Measurements from ENCODE around the gene ITIH3. TPM values are rescaled to one million over a fixed set of nuclear protein-coding genes. Genes with fewer than 3 reads are reported as not detected.

ITIH3 gene
- total and polyA plus RNA-seq, 2 of the 8 experiments (the other 6 are each of a cell fraction or from before 2014, with no cell fraction given) = not detected

- Histone ChIP-seq H2AK5ac (ENCODE audit: low read depth, low read length) (no peak overlapping the region), H3K27ac (ENCODE audit: low read depth, low read length) (no peak overlapping the region), H3K18ac (ENCODE audit: extremely low read depth, low read length) (no peak overlapping the region), H3K9me3 (ENCODE audit: insufficient read depth in 2 of 2, low read depth in 1 of 2, low read length in 1 of 2) (no peaks in the 10 kb centered on the region), H3K4me2 (ENCODE audit: insufficient read depth in 1 of 2, low read depth in 2 of 2, low read length in 2 of 2) (no peak overlapping the region), H2AFZ (ENCODE audit: low read length) (no peak overlapping the region), H2BK15ac (ENCODE audit: low read length) (no peak overlapping the region), H4K5ac (ENCODE audit: insufficient read length, low read depth, low read length) (no peak overlapping the region), H3K36me3 (ENCODE audit: control insufficient read depth in 2 of 4, insufficient read depth in 4 of 4, low read length in 3 of 4) (no peaks in the 10 kb centered on the region), H3K4ac (replicated peaks; ENCODE audit: insufficient read length, low read depth, low read length) (no peak overlapping the region), H3K27me3 (replicated peaks in 1 of 4; ENCODE audit: control insufficient read depth in 3 of 4, extremely low read depth in 1 of 4, insufficient read depth in 3 of 4, low read length in 3 of 4) (no peaks in the 10 kb centered on the region), H2BK120ac (replicated peaks; ENCODE audit: low read depth, low read length) (no peak overlapping the region), H4K91ac (replicated peaks; ENCODE audit: insufficient read length, low read length) (no peak overlapping the region), H2BK5ac (ENCODE audit: low read depth, low read length) (0 out of 2 replicates have a peak overlapping the region, but pooled peaks have one; percentile 21), H3K56ac (replicated peaks; ENCODE audit: insufficient read length, low read depth, low read length) (no peak overlapping the region), H3K9ac (replicated peaks in 1 of 4; ENCODE audit: extremely low read depth in 1 of 4, low read depth in 3 of 4, low read length in 3 of 4) (no peak overlapping the region), H3K79me2 (ENCODE audit: control insufficient read depth in 1 of 2, insufficient read depth in 2 of 2, low read length in 2 of 2) (no peaks in the 10 kb centered on the region), H4K20me1 (replicated peaks in 1 of 2; ENCODE audit: control insufficient read depth in 1 of 2, insufficient read depth in 2 of 2, low read length in 2 of 2) (peaks cover 0 to 3% of the 10 kb centered on the region in 2 experiments), H3K79me1 (ENCODE audit: low read depth, low read length) (no peaks in the 10 kb centered on the region), H3K23ac (ENCODE audit: insufficient read length) (no peak overlapping the region), H2BK20ac (ENCODE audit: low read length) (0 out of 2 replicates have a peak overlapping the region, but pooled peaks have one; percentile 18), H3K4me1 (replicated peaks in 1 of 4; ENCODE audit: control insufficient read depth in 3 of 4, insufficient read depth in 4 of 4, low read length in 3 of 4) (no peaks in the 10 kb centered on the region), H2BK12ac (ENCODE audit: low read depth, low read length) (no peak overlapping the region), H3K23me2 (ENCODE audit: low read depth, low read length) (no peaks in the 10 kb centered on the region), H3K14ac (ENCODE audit: insufficient read length) (no peak overlapping the region), H4K8ac (ENCODE audit: extremely low read depth, insufficient read depth, low read length) (no peak overlapping the region), H3K4me3 (ENCODE audit: extremely low read depth in 1 of 4, insufficient read depth in 2 of 4, low read depth in 3 of 4, low read length in 4 of 4) (no peak overlapping the region)
- CTCF ChIA-PET (ENCODE audit: partially characterized antibody) = interaction anchor here (0.7 to 3.4 kb wide), 7 partner anchors 9 to 107 kb away, joined by 3 to 28 read pairs (median 3); partner anchors contain the start of gene STIMATE
- no peak for TF ChIP-seq HDAC6 (IDR thresholded peaks at IDR 0.05; ENCODE audit: low read depth, low read length)
- peak; percentile 68; the same call in 1 of the 2 replicates for TF ChIP-seq KDM1A (IDR thresholded peaks at IDR 0.05; ENCODE audit: borderline replicate concordance, low read length)
- WGBS, 2 experiments (ENCODE audit: extremely low coverage in 1 of 2, insufficient coverage in 1 of 2, insufficient read length in 1 of 2, insufficient replicate concordance in 2 of 2, low coverage in 1 of 2, low lambda C conversion rate in 2 of 2, missing lambda C conversion rate in 1 of 2) = 85% methylated on average over 7 of the region's 7 CpGs; no CpG with 5 or more reads in 1 of the 2 experiments
- FAIRE-seq (no peak), DNase-seq (ENCODE audit: low read depth in 1 of 2, low spot score in 2 of 2) (no peak)
- POLR2A ChIA-PET (ENCODE audit: partially characterized antibody) = interaction anchor here (0.8 to 2.5 kb wide), 3 partner anchors 9 to 22 kb away, joined by 3 to 10 read pairs (median 3); partner anchors contain the start of gene NEK4
These were observed 4.3 kb upstream of the ITIH3 start for GRCh38 chr3:52790337-52790736.
